KMS-11 (cell line): ENCODE results near the gene FOXJ3.

Experiments used
- H2AFZ ChIP-seq: fragments of 200-600 bp; sonication (generic); 2 replicates; pipeline ENCODE4 v1.6.1; 2016; ENCODE audit warnings: antibody characterized with exemption, mixed run types, low read depth
- H3K27ac ChIP-seq: fragments of 200-600 bp; sonication (generic); 2 replicates; pipeline ENCODE4 v1.6.1; 2016; ENCODE audit warnings: mild to moderate bottlenecking, mixed run types
- H3K27me3 ChIP-seq: fragments of 200-600 bp; sonication (generic); 2 replicates; pipeline ENCODE4 v1.6.1; 2017; ENCODE audit warnings: mild to moderate bottlenecking, low read depth, mixed run types, moderate library complexity; ENCODE audit not compliant: insufficient read depth
- H3K36me3 ChIP-seq: fragments of 200-600 bp; sonication (generic); 2 replicates; pipeline ENCODE4 v1.6.1; 2017; ENCODE audit warnings: mild to moderate bottlenecking, mixed run types; ENCODE audit not compliant: insufficient read depth
- H3K4me1 ChIP-seq: fragments of 200-600 bp; sonication (generic); 2 replicates; pipeline ENCODE4 v1.6.1; 2016; ENCODE audit warnings: mild to moderate bottlenecking, low read depth, mixed run types; ENCODE audit not compliant: poor library complexity, severe bottlenecking
- H3K4me2 ChIP-seq: fragments of 200-600 bp; sonication (generic); 2 replicates; pipeline ENCODE4 v1.7.0; 2016; ENCODE audit warnings: mild to moderate bottlenecking, mixed run types
- H3K4me3 ChIP-seq: fragments of 200-600 bp; sonication (generic); IDR thresholded peaks from 2 replicates; pipeline ENCODE4 v1.6.1; 2017; ENCODE audit warnings: low read depth, low read length, mixed read lengths; ENCODE audit not compliant: insufficient read depth
- H3K79me2 ChIP-seq: fragments of 200-600 bp; sonication (generic); 2 replicates; pipeline ENCODE4 v1.6.1; 2016; ENCODE audit warnings: low read depth, mixed run types; ENCODE audit not compliant: insufficient read depth
- H3K9ac ChIP-seq: fragments of 200-600 bp; sonication (generic); 2 replicates; pipeline ENCODE4 v1.6.1; 2016; ENCODE audit warnings: mild to moderate bottlenecking, mixed run types
- H4K20me1 ChIP-seq: fragments of 200-600 bp; sonication (generic); 2 replicates; pipeline ENCODE4 v1.6.1; 2016; ENCODE audit warnings: mild to moderate bottlenecking, mixed run types; ENCODE audit not compliant: insufficient read depth
- CTCF ChIP-seq: fragments of 200-600 bp; sonication (generic); conservative IDR thresholded peaks from 2 replicates; pipeline ENCODE4 v1.6.1; 2017; ENCODE audit warnings: low read depth, mild to moderate bottlenecking, antibody characterized with exemption, low read length, moderate library complexity, mixed read lengths

The FOXJ3 gene

DNA sequence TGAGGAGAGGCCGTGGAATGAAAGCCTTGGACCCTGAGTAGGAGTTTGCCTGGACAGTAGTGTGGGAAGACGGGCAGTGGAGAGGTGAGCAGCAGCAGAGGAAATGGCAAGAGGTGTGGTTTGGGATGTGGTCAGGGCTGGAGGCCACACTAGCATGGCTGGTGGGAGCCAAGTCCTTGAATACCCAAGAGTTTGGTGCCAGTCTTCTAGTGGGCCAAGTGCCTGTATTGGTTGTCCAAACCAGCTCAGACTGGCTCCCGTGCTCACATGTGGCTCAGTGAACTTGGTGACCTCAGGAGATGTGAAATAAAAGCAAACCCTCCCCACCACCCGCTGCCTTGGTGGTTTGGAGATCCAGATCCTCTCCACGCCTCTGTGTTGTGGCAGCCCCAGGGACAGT, 172.9 kb downstream of the FOXJ3 start:
- H3K9ac ChIP-seq: no peak overlapping the region
- H3K4me1 ChIP-seq: no peaks in the 10 kb centered on the region
- no peaks in the 10 kb centered on the region for H3K27me3 ChIP-seq
- H3K27ac ChIP-seq: no peak overlapping the region
- no peaks in the 10 kb centered on the region for H4K20me1 ChIP-seq
- no peak overlapping the region for H2AFZ ChIP-seq
- H3K36me3 ChIP-seq: no peaks in the 10 kb centered on the region
- no peak overlapping the region for H3K4me3 ChIP-seq
- no peak for TF ChIP-seq CTCF
- no peak overlapping the region for H3K4me2 ChIP-seq
- H3K79me2 ChIP-seq: no peaks in the 10 kb centered on the region

DNA sequence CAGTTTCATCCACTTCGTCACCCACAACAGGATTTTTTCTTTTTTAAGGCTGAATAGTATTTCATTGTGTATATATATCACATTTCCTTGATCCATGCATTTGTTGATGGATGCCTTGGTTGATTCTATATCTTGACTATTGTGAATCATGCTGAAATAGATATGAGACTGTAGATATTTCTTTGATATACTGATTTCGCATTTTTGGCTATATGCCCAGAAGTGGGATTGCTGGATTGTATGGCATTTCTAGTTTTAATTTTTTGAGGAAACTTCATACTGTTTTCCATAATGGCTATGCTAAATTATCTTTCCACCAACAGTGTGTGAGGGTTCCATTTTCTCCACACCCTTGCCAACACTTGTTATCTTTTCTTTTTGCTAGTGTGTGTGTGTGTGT, 176.8 kb downstream of the FOXJ3 start:
- H2AFZ ChIP-seq: no peak overlapping the region
- H3K9ac ChIP-seq: no peak overlapping the region
- H3K79me2 ChIP-seq: no peaks in the 10 kb centered on the region
- H3K4me1 ChIP-seq: no peaks in the 10 kb centered on the region
- H3K4me3 ChIP-seq: no peak overlapping the region
- H3K27me3 ChIP-seq: no peaks in the 10 kb centered on the region
- H3K27ac ChIP-seq: no peak overlapping the region
- H4K20me1 ChIP-seq: no peaks in the 10 kb centered on the region
- no peak for TF ChIP-seq CTCF
- H3K4me2 ChIP-seq: no peak overlapping the region
- H3K36me3 ChIP-seq: no peaks in the 10 kb centered on the region

DNA sequence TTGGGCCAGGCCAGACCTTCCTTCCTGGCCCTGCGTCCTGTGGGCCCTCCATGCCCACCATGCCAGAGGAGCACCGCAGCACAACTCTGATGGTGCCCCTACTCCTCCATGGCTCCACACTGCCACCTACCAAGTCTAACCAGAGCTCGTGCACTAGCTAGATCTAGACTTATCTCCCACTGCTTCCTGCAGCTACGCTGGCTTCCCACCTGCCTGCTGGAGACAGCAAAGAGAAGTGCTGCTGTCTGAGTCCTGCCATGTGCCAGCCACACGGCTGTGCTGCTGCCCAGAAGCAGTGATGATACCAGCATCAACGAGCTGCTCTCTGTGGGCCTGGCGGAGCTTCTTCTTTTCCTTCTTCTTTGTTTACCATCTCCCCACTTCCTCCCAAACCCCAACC, 177.4 kb downstream of the FOXJ3 start:
- no peaks in the 10 kb centered on the region for H4K20me1 ChIP-seq
- no peak overlapping the region for H3K9ac ChIP-seq
- no peak overlapping the region for H3K27ac ChIP-seq
- no peak overlapping the region for H3K4me2 ChIP-seq
- TF ChIP-seq CTCF: no peak
- H2AFZ ChIP-seq: no peak overlapping the region
- H3K79me2 ChIP-seq: no peaks in the 10 kb centered on the region
- no peak overlapping the region for H3K4me3 ChIP-seq
- no peaks in the 10 kb centered on the region for H3K27me3 ChIP-seq
- no peaks in the 10 kb centered on the region for H3K36me3 ChIP-seq
- H3K4me1 ChIP-seq: no peaks in the 10 kb centered on the region

DNA sequence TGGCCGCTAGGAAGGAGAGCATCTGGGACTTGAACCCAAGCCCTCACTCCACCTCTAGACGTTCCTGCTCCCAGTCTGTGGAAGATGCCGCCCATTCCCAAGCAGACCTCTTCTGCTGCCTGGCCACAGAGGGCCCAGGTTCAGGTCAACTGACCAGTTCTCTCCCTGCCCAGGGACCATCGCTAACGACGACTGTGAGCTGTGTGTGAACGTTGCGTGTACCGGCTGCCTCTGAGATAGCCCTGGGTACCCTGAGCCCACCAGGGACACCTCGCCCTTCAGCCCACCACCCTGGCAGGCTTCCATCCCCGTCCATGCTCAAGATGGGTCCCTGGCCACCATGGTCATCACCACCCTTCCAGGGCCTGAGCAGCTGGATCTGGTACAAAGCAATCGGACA, 179.7 kb downstream of the FOXJ3 start:
- Histone ChIP-seq H3K4me2 (no peak overlapping the region), H3K4me1 (no peaks in the 10 kb centered on the region), H3K27me3 (no peaks in the 10 kb centered on the region), H3K9ac (no peak overlapping the region), H3K79me2 (no peaks in the 10 kb centered on the region), H3K4me3 (no peak overlapping the region), H3K36me3 (no peaks in the 10 kb centered on the region), H4K20me1 (no peaks in the 10 kb centered on the region), H2AFZ (no peak overlapping the region), H3K27ac (no peak overlapping the region)
- TF ChIP-seq CTCF: no peak

DNA sequence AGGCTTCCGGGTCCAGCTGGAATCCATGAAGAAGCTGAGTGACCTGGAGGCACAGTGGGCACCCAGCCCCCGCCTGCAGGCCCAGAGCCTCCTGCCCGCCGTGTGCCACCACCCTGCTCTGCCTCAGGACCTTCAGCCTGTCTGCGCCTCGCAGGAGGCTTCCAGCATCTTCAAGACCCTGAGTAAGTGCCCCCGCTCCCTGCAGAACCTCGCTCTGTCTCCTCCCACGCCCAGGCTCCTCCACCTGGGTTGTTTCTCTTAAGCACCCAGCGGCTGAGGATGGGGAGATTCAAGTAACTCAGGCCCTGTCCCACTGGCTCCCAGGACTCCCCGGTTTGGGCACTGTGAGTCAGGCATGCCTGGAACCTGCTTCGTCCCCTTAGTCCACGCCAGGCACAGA, 180.3 kb downstream of the FOXJ3 start:
- Histone ChIP-seq H3K79me2 (no peaks in the 10 kb centered on the region), H3K36me3 (no peaks in the 10 kb centered on the region), H3K27ac (no peak overlapping the region), H3K9ac (no peak overlapping the region), H4K20me1 (no peaks in the 10 kb centered on the region), H3K4me2 (no peak overlapping the region), H3K4me3 (no peak overlapping the region), H3K4me1 (no peaks in the 10 kb centered on the region), H3K27me3 (no peaks in the 10 kb centered on the region), H2AFZ (no peak overlapping the region)
- TF ChIP-seq CTCF: no peak
